ENCODE measurements around the gene DYNLRB1. TPM values are rescaled to one million over a fixed set of nuclear protein-coding genes. Genes with fewer than 3 reads are reported as not detected.
"Not testable (repeated sequence)": the region's sequence is repeated elsewhere in the genome, so short reads cannot be mapped to it uniquely, and the experiment has no call there.

The DYNLRB1 gene
- total RNA-seq, 5 donors from 2014 or later (not counting 1 experiment from before 2014, with no cell fraction given) = 49.6 to 83.6 (median 73.8) TPM

DNA sequence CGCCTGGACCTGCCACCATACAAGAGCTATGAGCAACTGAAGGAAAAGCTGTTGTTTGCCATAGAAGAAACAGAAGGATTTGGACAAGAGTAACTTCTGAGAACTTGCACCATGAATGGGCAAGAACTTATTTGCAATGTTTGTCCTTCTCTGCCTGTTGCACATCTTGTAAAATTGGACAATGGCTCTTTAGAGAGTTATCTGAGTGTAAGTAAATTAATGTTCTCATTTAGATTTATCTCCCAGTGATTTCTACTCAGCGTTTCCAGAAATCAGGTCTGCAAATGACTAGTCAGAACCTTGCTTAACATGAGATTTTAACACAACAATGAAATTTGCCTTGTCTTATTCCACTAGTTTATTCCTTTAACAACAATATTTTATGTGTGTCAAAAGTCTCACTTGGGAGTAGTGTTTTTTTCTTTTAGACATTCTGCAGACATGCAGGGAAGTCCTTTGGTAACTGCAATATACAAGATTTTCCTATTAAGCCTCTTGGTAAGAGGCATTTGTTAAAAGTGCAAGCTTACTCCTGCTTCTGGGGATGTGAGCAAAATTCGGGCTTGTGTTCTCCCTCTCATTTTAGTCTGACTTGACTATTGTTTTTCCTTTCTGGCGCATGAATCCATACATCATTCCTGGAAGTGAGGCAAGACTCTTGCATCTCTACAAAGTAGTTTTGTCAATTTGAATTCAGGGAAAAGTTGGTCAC, 8.4 kb upstream of the DYNLRB1 start:
- H3K4me1 ChIP-seq (ENCODE audit: control insufficient read depth in 1 of 2, extremely low read depth in 1 of 2, insufficient read depth in 2 of 2, low read length in 2 of 2) = no peaks in the 10 kb centered on the region
- no peak for ATAC-seq (replicated peaks in 1 of 4)
- peaks cover 0 to 43% of the 10 kb centered on the region in 2 donors for H3K36me3 ChIP-seq (ENCODE audit: control insufficient read depth in 2 of 2, extremely low read depth in 1 of 2, insufficient read depth in 1 of 2, low read length in 1 of 2)
- Mint-ChIP-seq H3K4me3 (no peak overlapping the region), H3K9me3 (no peaks in the 10 kb centered on the region), H3K27ac (peak overlapping the region in 1 of 2 donors; percentile 40), H3K27me3 (no peaks in the 10 kb centered on the region), H3K4me1 (peaks cover 3 to 9% (median 8%) of the 10 kb centered on the region in 3 donors), H3K36me3 (peaks cover 25% of the 10 kb centered on the region)
- no peaks in the 10 kb centered on the region for H3K9me3 ChIP-seq
- CTCF ChIA-PET = no interaction called here
- H3K27me3 ChIP-seq (replicated peaks in 1 of 2; ENCODE audit: control insufficient read depth in 2 of 2, extremely low read depth in 1 of 2, insufficient read depth in 2 of 2, low read length in 1 of 2) = no peaks in the 10 kb centered on the region
- no peak for DNase-seq
- no peak overlapping the region for H3K27ac ChIP-seq (ENCODE audit: low read length)
- WGBS (ENCODE audit: insufficient coverage) = no CpG with 5 or more reads among the region's 4 CpGs
- no peak overlapping the region for H3K4me3 ChIP-seq (ENCODE audit: control insufficient read depth in 1 of 2, extremely low read depth in 1 of 2, low read length in 1 of 2)
- POLR2A ChIA-PET = no interaction called here

DNA sequence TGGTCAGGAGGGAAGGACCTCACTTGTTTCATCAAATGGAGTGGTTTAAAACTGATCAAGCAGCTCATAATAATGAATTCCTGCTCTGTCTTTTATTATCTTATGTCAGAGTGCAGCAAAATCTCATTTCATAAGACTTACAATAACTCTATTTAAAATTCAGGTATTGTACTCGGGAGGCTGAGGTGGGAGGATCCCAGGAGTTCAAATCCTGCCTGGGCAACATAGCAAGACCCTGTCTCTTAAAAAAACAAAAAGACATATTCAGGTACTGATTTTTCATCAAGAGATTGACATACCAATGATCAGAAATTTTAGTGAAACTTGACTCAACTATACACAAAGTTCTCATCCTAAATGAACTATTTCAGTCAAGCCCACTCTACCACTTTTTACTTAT, 5.6 kb upstream of the DYNLRB1 start:
- no peak for ATAC-seq (replicated peaks in 1 of 4)
- no peaks in the 10 kb centered on the region for H3K27me3 Mint-ChIP-seq
- H3K4me1 Mint-ChIP-seq = peaks cover 22 to 29% (median 28%) of the 10 kb centered on the region in 3 donors
- DNase-seq = no peak
- CTCF ChIA-PET = no interaction called here
- Histone ChIP-seq H3K4me3 (ENCODE audit: control insufficient read depth in 1 of 2, extremely low read depth in 1 of 2, low read length in 1 of 2) (no peak overlapping the region), H3K36me3 (ENCODE audit: control insufficient read depth in 2 of 2, extremely low read depth in 1 of 2, insufficient read depth in 1 of 2, low read length in 1 of 2) (peaks cover 0 to 26% of the 10 kb centered on the region in 2 donors), H3K9me3 (no peaks in the 10 kb centered on the region), H3K27ac (ENCODE audit: low read length) (no peak overlapping the region), H3K27me3 (replicated peaks in 1 of 2; ENCODE audit: control insufficient read depth in 2 of 2, extremely low read depth in 1 of 2, insufficient read depth in 2 of 2, low read length in 1 of 2) (no peaks in the 10 kb centered on the region), H3K4me1 (ENCODE audit: control insufficient read depth in 1 of 2, extremely low read depth in 1 of 2, insufficient read depth in 2 of 2, low read length in 2 of 2) (peaks cover 3% of the 10 kb centered on the region in 2 experiments)
- no peak overlapping the region for H3K4me3 Mint-ChIP-seq
- no peaks in the 10 kb centered on the region for H3K9me3 Mint-ChIP-seq
- peak overlapping the region in 1 of 2 donors; percentile 39 for H3K27ac Mint-ChIP-seq
- POLR2A ChIA-PET = no interaction called here
- peaks cover 18% of the 10 kb centered on the region for H3K36me3 Mint-ChIP-seq
- WGBS (ENCODE audit: insufficient coverage) = no CpG with 5 or more reads among the region's 1 CpG

DNA sequence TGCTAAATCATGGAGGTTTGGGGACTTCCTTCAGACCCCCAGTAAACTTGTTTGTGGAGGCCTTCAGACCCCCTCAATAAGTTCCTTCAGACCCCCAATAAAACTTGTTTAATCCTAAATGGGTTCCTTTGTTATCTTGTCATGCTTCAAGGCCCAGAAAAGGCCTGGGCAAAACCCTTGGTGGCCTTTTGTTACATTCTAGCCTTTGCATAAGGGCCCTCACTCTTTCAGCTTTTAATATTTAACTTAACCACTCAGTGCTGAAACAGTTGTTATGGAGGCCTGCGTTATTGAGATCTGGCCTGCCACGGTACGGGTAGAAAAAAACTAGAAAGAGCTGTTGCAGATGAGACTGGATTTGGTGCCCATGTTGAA, 4.3 kb upstream of the DYNLRB1 start:
- Mint-ChIP-seq H3K9me3 (no peaks in the 10 kb centered on the region), H3K27ac (peak overlapping the region in 1 of 2 donors; percentile 62), H3K27me3 (no peaks in the 10 kb centered on the region), H3K36me3 (peaks cover 8% of the 10 kb centered on the region), H3K4me1 (peaks cover 22 to 31% (median 28%) of the 10 kb centered on the region in 3 donors), H3K4me3 (no peak overlapping the region)
- DNase-seq (no peak), ATAC-seq (replicated peaks in 1 of 4) (no peak)
- peaks cover 0 to 14% of the 10 kb centered on the region in 2 donors for H3K36me3 ChIP-seq (ENCODE audit: control insufficient read depth in 2 of 2, extremely low read depth in 1 of 2, insufficient read depth in 1 of 2, low read length in 1 of 2)
- peaks cover 3 to 5% of the 10 kb centered on the region in 2 experiments for H3K4me1 ChIP-seq (ENCODE audit: control insufficient read depth in 1 of 2, extremely low read depth in 1 of 2, insufficient read depth in 2 of 2, low read length in 2 of 2)
- ChIA-PET POLR2A (no interaction called here), CTCF (no interaction called here)
- H3K27ac ChIP-seq (ENCODE audit: low read length) = no peak overlapping the region
- no CpG with 5 or more reads among the region's 3 CpGs for WGBS (ENCODE audit: insufficient coverage)
- no peaks in the 10 kb centered on the region for H3K27me3 ChIP-seq (replicated peaks in 1 of 2; ENCODE audit: control insufficient read depth in 2 of 2, extremely low read depth in 1 of 2, insufficient read depth in 2 of 2, low read length in 1 of 2)
- no peaks in the 10 kb centered on the region for H3K9me3 ChIP-seq
- H3K4me3 ChIP-seq (ENCODE audit: control insufficient read depth in 1 of 2, extremely low read depth in 1 of 2, low read length in 1 of 2) = no peak overlapping the region

DNA sequence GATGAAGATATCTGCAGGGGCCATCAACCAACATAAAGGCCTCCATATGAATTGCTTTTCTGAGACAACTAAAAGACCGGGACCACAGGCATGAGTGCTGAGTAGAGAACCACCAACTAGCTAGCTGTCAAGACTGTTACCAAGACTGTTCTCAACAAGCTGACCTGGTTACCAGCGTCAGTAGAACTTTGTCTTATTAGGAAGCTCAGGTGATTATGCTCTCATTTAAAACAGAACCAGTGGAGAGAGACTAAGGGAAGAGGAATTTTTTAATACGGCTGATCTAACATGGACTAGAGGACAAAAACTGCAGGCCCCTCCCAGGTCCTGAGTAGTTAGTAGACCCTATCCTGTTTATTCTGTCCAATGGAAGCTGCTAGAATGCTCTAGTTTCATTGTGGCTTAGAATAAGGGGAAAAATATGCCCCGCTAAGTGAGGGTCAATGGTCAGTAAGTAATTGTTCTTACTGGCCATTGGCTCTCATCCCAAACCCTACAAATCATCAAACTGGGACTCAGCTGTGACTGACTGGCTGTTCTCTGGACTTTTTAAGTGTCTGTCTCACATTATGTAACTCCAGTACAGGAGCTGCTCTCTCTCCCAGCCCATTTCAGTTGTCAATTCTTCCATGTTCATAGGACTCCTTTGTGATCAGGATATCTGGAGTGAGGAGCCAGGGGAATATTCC, 3.8 kb upstream of the DYNLRB1 start:
- 94% methylated on average over 2 of the region's 4 CpGs for WGBS (ENCODE audit: insufficient coverage)
- CTCF ChIA-PET = interaction anchor here in 1 of 2 donors (0.5 kb wide), 1 partner anchor 42 kb away, joined by 3 read pairs; no protein-coding TSS in a partner anchor
- peak overlapping the region; percentile 52 for H3K27ac ChIP-seq (ENCODE audit: low read length)
- Mint-ChIP-seq H3K27ac (peak overlapping the region in 1 of 2 donors; percentile 62), H3K9me3 (no peaks in the 10 kb centered on the region), H3K4me3 (no peak overlapping the region), H3K27me3 (no peaks in the 10 kb centered on the region), H3K4me1 (peaks cover 22 to 31% (median 28%) of the 10 kb centered on the region in 3 donors), H3K36me3 (peaks cover 8% of the 10 kb centered on the region)
- H3K4me3 ChIP-seq (ENCODE audit: control insufficient read depth in 1 of 2, extremely low read depth in 1 of 2, low read length in 1 of 2) = no peak overlapping the region
- H3K4me1 ChIP-seq (ENCODE audit: control insufficient read depth in 1 of 2, extremely low read depth in 1 of 2, insufficient read depth in 2 of 2, low read length in 2 of 2) = peaks cover 5 to 7% of the 10 kb centered on the region in 2 experiments
- H3K9me3 ChIP-seq = no peaks in the 10 kb centered on the region
- DNase-seq (no peak), ATAC-seq (replicated peaks in 1 of 4) (no peak)
- POLR2A ChIA-PET = no interaction called here
- no peaks in the 10 kb centered on the region for H3K27me3 ChIP-seq (replicated peaks in 1 of 2; ENCODE audit: control insufficient read depth in 2 of 2, extremely low read depth in 1 of 2, insufficient read depth in 2 of 2, low read length in 1 of 2)
- H3K36me3 ChIP-seq (ENCODE audit: control insufficient read depth in 2 of 2, extremely low read depth in 1 of 2, insufficient read depth in 1 of 2, low read length in 1 of 2) = peaks cover 0 to 14% of the 10 kb centered on the region in 2 donors

DNA sequence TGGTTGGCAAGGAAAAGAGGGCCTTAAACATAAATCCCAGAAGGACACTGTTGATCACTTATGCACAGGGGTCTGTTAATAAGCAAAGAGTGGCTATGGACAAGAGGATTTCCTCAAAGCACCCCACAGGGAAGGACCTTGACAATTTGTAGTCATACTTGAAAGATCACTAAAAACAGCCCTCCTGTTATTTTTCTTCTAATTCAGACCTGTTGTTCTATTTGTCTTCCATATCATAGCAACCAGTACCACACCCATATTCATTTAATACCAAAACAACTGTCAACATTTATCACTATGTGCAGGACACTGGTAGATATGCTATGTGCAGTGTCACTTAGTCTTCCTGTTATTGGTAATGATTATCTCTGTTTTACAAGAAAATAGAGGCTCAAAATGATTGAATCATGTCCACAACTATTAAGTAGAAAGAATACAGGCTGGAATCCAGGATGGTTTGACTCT, 3.2 kb upstream of the DYNLRB1 start:
- Histone ChIP-seq H3K36me3 (ENCODE audit: control insufficient read depth in 2 of 2, extremely low read depth in 1 of 2, insufficient read depth in 1 of 2, low read length in 1 of 2) (peaks cover 0 to 9% of the 10 kb centered on the region in 2 donors), H3K4me1 (ENCODE audit: control insufficient read depth in 1 of 2, extremely low read depth in 1 of 2, insufficient read depth in 2 of 2, low read length in 2 of 2) (peaks cover 5 to 12% of the 10 kb centered on the region in 2 experiments), H3K4me3 (ENCODE audit: control insufficient read depth in 1 of 2, extremely low read depth in 1 of 2, low read length in 1 of 2) (no peak overlapping the region), H3K27ac (ENCODE audit: low read length) (peak overlapping the region; percentile 52), H3K27me3 (replicated peaks in 1 of 2; ENCODE audit: control insufficient read depth in 2 of 2, extremely low read depth in 1 of 2, insufficient read depth in 2 of 2, low read length in 1 of 2) (no peaks in the 10 kb centered on the region), H3K9me3 (no peaks in the 10 kb centered on the region)
- no peak for ATAC-seq (replicated peaks in 1 of 4)
- CTCF ChIA-PET = interaction anchor here in 1 of 2 donors (0.5 kb wide), 1 partner anchor 45 kb away, joined by 3 read pairs; no protein-coding TSS in a partner anchor
- Mint-ChIP-seq H3K27ac (peak overlapping the region; percentile 55 to 62), H3K4me1 (peaks cover 26 to 34% (median 32%) of the 10 kb centered on the region in 3 donors), H3K9me3 (no peaks in the 10 kb centered on the region), H3K27me3 (no peaks in the 10 kb centered on the region), H3K36me3 (peaks cover 3% of the 10 kb centered on the region), H3K4me3 (peak overlapping the region in 1 of 3 donors; percentile 1)
- POLR2A ChIA-PET = no interaction called here
- DNase-seq = peak in 1 of 35 experiments; percentile 14

DNA sequence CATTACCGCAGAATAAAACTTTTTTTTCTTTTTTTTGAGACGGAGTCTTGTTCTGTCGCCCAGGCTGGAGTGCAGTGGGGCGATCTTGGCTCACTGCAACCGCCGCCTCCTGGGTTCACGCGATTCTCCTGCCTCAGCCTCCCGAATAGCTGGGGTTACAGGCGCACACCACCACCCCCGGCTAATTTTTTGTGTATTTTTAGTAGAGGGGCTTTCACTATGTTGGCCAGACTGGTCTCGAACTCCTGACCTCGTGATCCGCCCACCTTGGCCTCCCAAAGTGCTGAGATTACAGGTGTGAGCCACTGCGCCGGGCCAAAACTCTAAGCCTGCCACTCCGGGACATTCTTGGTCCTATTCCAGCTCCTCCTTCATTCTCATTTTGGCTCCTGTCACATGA, 2.2 kb upstream of the DYNLRB1 start:
- DNase-seq; H3K9me3 ChIP-seq; ATAC-seq (replicated peaks in 1 of 4); H3K27ac Mint-ChIP-seq; H3K27ac ChIP-seq (ENCODE audit: low read length); H3K27me3 ChIP-seq (replicated peaks in 1 of 2; ENCODE audit: control insufficient read depth in 2 of 2, extremely low read depth in 1 of 2, insufficient read depth in 2 of 2, low read length in 1 of 2); H3K27me3 Mint-ChIP-seq; CTCF ChIA-PET; H3K4me3 ChIP-seq (ENCODE audit: control insufficient read depth in 1 of 2, extremely low read depth in 1 of 2, low read length in 1 of 2); H3K36me3 Mint-ChIP-seq; H3K36me3 ChIP-seq (ENCODE audit: control insufficient read depth in 2 of 2, extremely low read depth in 1 of 2, insufficient read depth in 1 of 2, low read length in 1 of 2); H3K9me3 Mint-ChIP-seq: not testable (repeated sequence)
- 98% methylated on average over 12 of the region's 17 CpGs for WGBS (ENCODE audit: insufficient coverage)
- Mint-ChIP-seq H3K4me3 (peak overlapping the region in 1 of 3 donors; percentile 4), H3K4me1 (peaks cover 36 to 45% (median 38%) of the 10 kb centered on the region in 3 donors)
- H3K4me1 ChIP-seq (ENCODE audit: control insufficient read depth in 1 of 2, extremely low read depth in 1 of 2, insufficient read depth in 2 of 2, low read length in 2 of 2) = peaks cover 5 to 18% of the 10 kb centered on the region in 2 experiments
- POLR2A ChIA-PET = interaction anchor here in 1 of 2 donors (0.6 kb wide), 1 partner anchor 1282 kb away, joined by 3 read pairs; no protein-coding TSS in a partner anchor
